CMK (cell line): ENCODE measurements around the gene PPP1R16B.

Source experiments
- DNase-seq: peaks from one replicate; pipeline ENCODE4 v3.0.0-alpha.2; 2010; ENCODE audit warnings: low read depth

The PPP1R16B gene

DNA sequence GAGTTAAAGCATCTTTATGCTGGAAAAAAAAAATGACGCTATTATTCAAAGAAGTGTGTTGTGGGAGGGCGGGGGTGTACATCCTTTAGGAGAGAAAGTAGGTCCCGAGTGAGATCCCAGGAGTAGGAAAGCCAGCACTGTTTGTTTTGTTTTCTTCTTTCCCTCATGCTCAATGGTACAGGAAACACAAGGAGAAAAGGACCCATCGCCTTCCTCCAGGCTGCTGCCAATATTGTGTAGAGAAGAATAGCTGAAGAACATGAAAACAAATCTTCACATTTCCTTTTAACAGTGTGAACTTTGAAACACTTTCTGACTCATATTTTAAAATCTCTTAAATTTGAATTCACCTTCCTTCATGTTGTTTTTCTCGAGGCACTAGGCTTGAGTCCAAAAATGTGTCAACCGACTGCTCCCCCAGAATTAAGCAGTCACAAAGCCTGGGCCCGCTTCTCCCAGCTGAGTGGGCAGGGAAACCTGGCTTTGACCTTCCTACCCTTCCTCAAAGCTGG, 22.3 kb downstream of the PPP1R16B start:
- no peak for DNase-seq

- no peak for DNase-seq
These were observed 23.2 kb downstream of the PPP1R16B start for GRCh38 chr20:38828514-38829295.

DNA sequence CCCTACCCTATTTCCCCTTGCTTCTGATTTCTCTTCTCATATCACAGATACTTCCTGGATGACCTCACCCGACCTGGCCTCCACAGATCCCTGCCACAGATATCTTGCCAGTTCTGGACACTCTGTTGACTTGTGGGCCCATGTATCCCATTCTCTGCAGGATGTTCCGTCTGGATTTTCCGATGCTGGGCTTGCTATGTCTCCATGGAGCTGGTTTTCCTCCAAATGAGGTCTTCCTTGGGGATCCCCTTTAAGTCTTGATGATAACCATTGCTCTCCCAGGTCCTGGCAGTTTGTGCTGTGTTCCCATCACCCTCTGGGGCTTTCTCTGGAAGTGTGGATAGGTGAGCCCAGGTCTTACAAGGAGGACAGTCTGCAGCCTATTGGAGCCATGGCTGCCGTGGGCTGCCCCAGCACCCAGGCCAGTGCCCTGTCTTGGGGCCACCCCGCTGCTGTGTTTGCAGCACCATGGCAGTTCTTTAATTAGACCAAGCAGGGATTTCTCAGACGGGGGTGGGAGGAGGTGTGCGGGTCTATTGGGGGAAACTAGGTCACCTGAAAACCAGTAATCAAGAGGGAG, 23.9 kb downstream of the PPP1R16B start:
- DNase-seq, result no peak

GRCh38 chr20:38830356-38830755, 24.9 kb downstream of the PPP1R16B start:
- no peak for DNase-seq

- no peak for DNase-seq
These were observed 25.7 kb downstream of the PPP1R16B start for GRCh38 chr20:38831049-38831691.

DNA sequence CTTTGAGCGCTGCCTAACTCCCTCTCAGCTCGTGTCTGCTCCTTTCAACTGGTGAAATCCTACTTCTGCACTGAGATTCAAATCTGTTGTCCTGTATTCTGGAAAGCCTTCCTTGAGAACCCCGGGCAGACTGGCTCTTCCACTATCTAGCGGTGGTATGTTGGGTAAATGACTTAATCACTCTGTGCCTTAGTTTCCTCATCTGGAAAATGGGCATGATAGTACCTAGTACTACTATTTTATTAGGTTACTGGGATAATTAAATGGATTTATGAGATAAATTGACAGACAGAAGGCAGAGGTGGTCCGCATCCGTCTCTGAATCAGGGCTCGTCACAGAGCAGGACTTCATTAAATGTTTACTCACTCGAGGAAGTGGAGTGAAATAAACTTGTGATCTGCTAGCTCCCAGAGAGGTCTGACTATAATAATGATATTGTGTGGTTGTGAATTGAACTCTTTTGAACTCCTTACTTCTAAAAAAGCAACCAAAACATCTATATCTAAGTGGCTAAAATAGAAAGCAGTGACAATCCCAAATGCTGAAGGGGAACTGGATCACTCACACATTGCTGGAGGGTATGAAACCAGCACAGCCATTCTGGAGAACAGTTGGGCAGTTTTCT, 26.6 kb downstream of the PPP1R16B start:
- no peak for DNase-seq

GRCh38 chr20:38833154-38833856, 27.8 kb downstream of the PPP1R16B start:
- DNase-seq, result no peak

GRCh38 chr20:38833857-38834164, 28.3 kb downstream of the PPP1R16B start:
- no peak for DNase-seq

DNA sequence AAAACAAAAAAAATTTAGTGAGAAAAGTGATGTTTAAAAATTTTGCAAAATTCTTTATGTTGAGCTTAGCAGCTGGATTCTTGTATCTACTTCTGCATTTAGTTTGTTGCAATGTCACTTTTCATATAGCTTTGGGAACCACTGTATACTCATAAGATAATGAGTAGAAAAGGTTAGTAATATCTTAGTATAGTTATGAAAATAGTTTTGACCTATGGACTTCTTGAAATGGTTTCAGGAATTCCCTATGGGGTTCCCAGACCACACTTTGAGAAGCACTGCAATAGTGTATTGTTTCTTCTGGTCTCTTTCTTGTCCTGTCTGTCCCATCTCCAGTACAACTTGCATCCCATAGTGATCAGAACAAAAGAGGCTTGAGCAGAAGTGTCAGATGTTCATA, 29.4 kb downstream of the PPP1R16B start:
- no peak for DNase-seq

DNA sequence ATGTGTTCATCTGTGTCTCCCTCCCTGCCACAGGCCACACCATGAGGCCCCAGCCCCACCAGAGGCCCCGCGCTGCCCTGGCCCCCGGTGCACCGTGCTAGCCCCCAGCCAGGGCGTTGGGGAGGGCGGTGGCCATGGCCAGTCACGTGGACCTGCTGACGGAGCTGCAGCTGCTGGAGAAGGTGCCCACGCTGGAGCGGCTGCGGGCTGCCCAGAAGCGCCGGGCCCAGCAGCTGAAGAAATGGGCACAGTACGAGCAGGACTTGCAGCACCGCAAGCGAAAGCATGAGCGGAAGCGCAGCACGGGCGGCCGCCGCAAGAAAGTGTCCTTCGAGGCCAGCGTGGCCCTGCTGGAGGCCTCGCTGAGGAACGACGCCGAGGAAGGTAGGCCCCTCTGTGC, 30.3 kb downstream of the PPP1R16B start:
- DNase-seq, result no peak

GRCh38 chr20:38836991-38837390, 31.5 kb downstream of the PPP1R16B start:
- DNase-seq, result no peak

- DNase-seq, result no peak
These were observed 32.8 kb downstream of the PPP1R16B start for GRCh38 chr20:38838326-38838725.

- DNase-seq, result no peak
These were observed 34.1 kb downstream of the PPP1R16B start for GRCh38 chr20:38839563-38839962.

GRCh38 chr20:38840053-38840893, 34.8 kb downstream of the PPP1R16B start:
- DNase-seq, result no peak

GRCh38 chr20:38840894-38841470, 35.5 kb downstream of the PPP1R16B start:
- DNase-seq, result no peak

DNA sequence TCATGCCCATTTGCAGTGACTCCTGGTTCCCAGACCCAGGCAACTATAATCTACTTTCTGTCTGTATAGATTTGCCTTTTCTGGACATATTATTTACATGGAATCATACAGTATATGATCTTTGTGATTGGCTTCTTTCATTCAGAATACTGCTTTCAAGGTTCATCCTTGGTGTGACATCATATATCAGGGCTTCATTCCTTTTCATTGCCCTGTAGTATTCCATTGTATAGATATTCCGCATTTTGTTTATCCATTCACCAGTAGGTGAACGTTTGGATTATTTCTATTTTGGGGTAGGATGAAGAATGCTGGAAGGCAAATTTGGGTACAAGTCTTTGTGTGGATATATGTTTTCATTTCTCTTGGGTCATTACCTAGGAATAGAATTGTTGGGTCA, 36.1 kb downstream of the PPP1R16B start:
- DNase-seq, result no peak

DNA sequence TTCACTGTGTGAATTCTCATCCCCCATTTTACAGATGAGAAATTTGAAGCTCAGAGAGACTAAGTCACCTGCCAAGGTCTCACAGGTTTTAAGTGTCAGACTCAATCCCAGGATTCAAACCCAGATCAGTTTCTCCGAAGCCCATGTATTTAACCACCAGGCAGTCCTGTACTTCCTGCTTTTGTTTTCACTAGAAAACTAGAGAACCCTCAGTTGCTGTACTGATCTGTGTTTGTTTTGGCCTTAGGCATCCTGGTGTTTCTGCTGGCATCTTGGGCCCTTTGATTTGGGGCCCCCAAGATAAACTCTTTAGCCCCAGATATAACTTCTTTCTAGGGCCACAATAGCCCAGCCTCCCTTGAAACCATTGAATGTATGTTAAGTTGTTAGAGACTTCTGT, 36.5 kb downstream of the PPP1R16B start:
- no peak for DNase-seq

DNA sequence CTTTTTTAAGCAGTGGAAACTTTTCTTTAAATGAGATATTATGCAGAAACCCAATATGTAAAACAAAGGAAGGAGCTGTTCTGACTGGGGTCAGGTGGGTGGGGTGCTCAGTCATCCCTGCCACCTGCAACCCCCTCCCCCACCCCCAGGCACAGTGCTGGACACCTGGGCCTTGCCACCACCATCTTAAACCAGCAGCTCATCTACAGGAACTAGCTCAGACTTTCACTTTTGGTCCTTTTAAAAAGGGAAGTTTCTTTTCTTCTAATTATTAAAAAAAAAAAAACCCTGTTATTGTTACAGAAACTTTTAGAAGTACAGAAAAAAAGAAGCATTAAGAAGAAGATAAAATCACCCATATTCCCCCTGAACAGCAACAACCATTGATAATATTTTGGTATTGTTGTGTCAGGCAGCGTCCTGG, 37.1 kb downstream of the PPP1R16B start:
- DNase-seq, result no peak

DNA sequence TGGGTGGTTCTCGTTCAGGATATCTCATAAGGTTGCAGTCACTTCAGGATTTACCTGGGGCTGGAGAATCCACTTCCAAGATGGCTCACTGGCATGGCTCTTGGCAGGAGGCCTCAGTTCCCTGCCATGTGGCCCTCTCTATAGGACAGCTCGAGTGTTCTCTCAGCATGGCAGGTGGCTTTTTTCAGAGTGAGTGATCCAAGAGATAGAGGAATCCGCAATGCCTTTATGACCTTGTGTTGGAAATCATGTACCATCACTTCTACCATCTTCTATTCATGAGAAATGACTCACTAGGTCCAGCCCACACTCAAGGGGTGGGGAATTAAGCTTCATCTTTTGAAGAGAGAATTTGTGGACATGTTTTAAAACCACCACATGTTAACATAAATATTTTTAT, 37.8 kb downstream of the PPP1R16B start:
- DNase-seq, result no peak

- DNase-seq, result no peak
These were observed 39.5 kb downstream of the PPP1R16B start for GRCh38 chr20:38844963-38845362.

DNA sequence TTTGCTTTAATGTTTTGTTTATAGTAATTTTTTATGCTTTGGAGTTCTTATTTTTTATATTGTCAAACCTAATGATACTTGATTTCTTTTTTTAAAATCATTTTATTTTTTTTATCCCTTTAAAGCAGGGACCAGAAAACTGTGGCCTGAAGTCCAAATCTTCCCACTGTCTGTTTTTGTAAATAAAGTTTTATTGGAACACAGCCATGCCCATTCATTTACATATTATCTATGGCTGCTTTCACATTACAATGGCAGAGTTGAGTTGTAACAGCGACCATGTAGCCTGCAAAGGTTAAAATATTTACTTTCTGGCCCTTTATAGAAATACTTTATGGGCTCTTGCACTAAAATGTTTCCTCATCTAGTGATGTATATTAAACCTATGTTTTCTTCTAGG, 42.3 kb downstream of the PPP1R16B start:
- no peak for DNase-seq
